Activated CD8-positive, alpha-beta T cell treated with anti-CD3 and anti-CD28 coated beads for 36 hours (primary cell): ENCODE measurements around the gene NAP1L4. TPM values are rescaled to one million over a fixed set of nuclear protein-coding genes. Genes with fewer than 3 reads are reported as not detected.

Experiments
- ATAC-seq: fragments of 200-7000 bp; cut with Tn5 transposase; one replicate; pipeline ENCODE4 v1.10.0; 2021; ENCODE audit warnings: mild to moderate bottlenecking, moderate library complexity
- CTCF ChIA-PET: fragments of 350-600 bp; sonication (Branson Sonifier 250); formaldehyde crosslinking; loops from one replicate; lab custom pipeline; 2021; ENCODE audit warnings: antibody characterized with exemption; lab: Charles Lee
- POLR2A ChIA-PET: fragments of 350-600 bp; sonication (Branson Sonifier 250); formaldehyde crosslinking; loops from one replicate; lab custom pipeline; 2021; ENCODE audit warnings: antibody characterized with exemption; lab: Charles Lee
- DNase-seq: peaks from one replicate; pipeline ENCODE4 v3.0.0-alpha.2; 2020
- H3K27ac Mint-ChIP-seq: one replicate; pipeline ENCODE4 v1.8.0; 2021; ENCODE audit warnings: mild to moderate bottlenecking, mixed read lengths
- H3K27me3 Mint-ChIP-seq: one replicate; pipeline ENCODE4 v1.8.0; 2021; ENCODE audit warnings: mixed read lengths
- H3K36me3 Mint-ChIP-seq: one replicate; pipeline ENCODE4 v1.8.0; 2021; ENCODE audit warnings: low read depth, mixed read lengths
- H3K4me1 Mint-ChIP-seq: one replicate; pipeline ENCODE4 v1.8.0; 2021; ENCODE audit warnings: low read depth, mixed read lengths
- H3K4me3 Mint-ChIP-seq: one replicate; pipeline ENCODE4 v1.8.0; 2021; ENCODE audit warnings: mild to moderate bottlenecking, moderate library complexity, mixed read lengths
- H3K9me3 Mint-ChIP-seq: one replicate; pipeline ENCODE4 v1.8.0; 2021; ENCODE audit warnings: mixed read lengths
- intact Hi-C: fragments of 100-400 bp; cut with micrococcal nuclease; formaldehyde crosslinking; loops from one replicate; pipeline ENCODE4 v1.10.0; 2022
- total RNA-seq, 2 experiments: library from RNA; stranded (reverse); gene quantifications; one replicate each; pipeline ENCODE4 v1.2.3, GENCODE V29; 2021
- TF ChIP-seq, protein P1 (sequence below): fragments of 200-600 bp; IDR thresholded peaks from one replicate; pipeline ENCODE4 v1.8.0; 2022; ENCODE audit warnings: antibody characterized with exemption, mild to moderate bottlenecking

NAP1L4 gene
- total RNA-seq, 2 experiments from 2014 or later = 212 to 223 TPM

DNA sequence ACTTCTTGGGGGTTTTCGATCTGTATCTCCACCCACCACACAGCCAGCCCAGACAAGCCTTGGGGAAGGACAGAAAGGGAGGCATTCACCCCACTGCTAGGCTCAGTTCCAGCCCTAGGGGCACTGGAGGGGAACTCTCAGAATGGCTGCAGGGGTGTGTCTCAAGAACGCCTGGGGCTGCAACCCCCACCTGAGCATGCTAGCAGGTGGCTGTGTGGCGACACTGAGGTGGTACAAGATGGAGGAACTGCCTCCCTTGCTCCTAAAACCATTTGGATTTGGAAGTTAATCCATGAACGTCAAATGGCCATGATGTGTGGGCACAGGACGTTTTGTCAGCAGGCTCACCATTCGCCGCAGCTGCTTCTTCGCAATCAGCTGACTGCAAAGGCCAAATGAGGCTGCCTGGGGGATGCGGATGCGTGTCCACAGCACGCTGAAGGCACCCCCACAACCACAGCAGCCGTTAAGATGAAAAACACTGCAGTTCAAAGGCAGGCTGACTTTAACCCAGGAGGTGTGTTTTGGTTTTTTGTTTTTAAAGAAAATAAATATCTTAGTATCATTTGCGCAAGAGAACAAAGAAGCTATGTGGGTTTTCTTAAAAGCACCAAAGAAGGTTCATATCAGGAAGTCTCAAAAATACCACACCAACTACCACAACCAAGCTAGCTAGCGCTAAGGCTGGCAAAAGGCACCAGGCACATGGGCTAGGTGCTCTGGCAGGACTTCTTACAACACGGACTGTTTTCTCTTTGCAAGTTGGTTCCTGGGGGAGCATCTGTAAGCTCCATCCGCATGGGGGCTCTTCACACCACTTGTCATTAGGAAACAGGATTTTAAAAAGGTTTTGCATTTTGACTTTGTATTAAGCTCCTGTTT is 22.2 kb upstream of the NAP1L4 start:
- H3K9me3 Mint-ChIP-seq = no peaks in the 10 kb centered on the region
- H3K36me3 Mint-ChIP-seq = peaks cover 65% of the 10 kb centered on the region
- H3K4me1 Mint-ChIP-seq = peaks cover 70% of the 10 kb centered on the region
- H3K4me3 Mint-ChIP-seq = peak overlapping the region; percentile 31
- intact Hi-C loops = loop anchor here (2.0 kb wide), 1 partner anchor 25 kb away; no protein-coding TSS in a partner anchor
- TF ChIP-seq, protein P1, sequence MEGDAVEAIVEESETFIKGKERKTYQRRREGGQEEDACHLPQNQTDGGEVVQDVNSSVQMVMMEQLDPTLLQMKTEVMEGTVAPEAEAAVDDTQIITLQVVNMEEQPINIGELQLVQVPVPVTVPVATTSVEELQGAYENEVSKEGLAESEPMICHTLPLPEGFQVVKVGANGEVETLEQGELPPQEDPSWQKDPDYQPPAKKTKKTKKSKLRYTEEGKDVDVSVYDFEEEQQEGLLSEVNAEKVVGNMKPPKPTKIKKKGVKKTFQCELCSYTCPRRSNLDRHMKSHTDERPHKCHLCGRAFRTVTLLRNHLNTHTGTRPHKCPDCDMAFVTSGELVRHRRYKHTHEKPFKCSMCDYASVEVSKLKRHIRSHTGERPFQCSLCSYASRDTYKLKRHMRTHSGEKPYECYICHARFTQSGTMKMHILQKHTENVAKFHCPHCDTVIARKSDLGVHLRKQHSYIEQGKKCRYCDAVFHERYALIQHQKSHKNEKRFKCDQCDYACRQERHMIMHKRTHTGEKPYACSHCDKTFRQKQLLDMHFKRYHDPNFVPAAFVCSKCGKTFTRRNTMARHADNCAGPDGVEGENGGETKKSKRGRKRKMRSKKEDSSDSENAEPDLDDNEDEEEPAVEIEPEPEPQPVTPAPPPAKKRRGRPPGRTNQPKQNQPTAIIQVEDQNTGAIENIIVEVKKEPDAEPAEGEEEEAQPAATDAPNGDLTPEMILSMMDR = peak; percentile 23
- peak; percentile 92 for DNase-seq
- H3K27ac Mint-ChIP-seq = peak overlapping the region; percentile 91
- CTCF ChIA-PET = interaction anchor here (0.9 to 4.6 kb wide), 15 partner anchors 9 to 481 kb away, joined by 3 to 27 read pairs (median 4); partner anchors contain the start of gene NAP1L4
- POLR2A ChIA-PET = interaction anchor here (0.7 to 4.7 kb wide), 13 partner anchors 8 to 119 kb away, joined by 3 to 79 read pairs (median 4); partner anchors contain the start of genes CARS1 and NAP1L4
- H3K27me3 Mint-ChIP-seq = no peaks in the 10 kb centered on the region
- peak; percentile 79 for ATAC-seq

DNA sequence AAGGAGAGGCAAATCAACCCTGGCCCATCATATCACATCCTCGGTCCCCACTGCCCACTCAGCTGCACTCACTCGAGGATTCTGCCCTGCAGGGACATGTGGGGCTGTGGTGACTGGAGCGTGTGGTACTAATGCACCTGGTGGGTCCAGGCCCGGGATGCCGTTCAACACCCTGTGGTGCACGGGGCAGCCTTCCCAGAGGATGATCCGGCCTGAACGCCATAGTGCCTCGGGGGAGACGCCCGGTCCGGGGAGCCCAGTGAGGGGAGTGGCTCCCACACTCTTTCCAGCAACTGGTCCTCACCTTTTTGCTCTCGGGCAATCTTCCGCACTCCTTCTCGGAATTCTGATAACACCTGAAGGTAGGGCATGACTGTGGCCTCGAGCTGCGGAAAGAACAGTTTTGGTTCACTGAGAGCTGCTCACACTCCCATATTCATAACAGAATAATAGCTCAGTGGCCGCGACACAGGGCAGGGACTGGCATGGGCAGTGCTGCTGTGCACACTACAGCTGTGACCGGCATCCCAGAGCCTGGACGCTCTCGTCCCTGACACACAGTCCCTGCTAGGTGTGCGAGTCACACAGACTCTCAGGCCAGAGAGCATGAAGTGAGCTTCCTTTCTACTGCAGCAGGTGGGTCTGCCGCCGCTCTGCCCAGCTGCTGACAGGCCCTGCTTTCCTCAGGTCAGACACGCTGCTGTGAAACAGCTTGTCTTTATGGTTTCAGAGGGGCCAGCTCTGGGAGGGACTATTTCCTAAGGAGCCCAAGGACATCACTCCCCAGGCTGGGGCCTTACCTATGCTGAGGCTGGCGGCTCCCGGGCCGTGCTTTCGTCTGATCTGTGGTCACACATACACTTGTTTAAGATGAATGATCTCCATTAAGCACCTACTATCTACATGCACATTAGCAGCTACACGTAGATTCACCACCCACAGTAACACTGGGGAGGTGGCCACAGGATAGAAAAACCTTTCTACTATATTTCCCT is 20.1 kb upstream of the NAP1L4 start:
- DNase-seq (no peak), ATAC-seq (no peak)
- TF ChIP-seq, protein P1 = no peak
- ChIA-PET CTCF (interaction anchor here (0.6 to 4.6 kb wide), 6 partner anchors 8 to 739 kb away, joined by 3 to 27 read pairs (median 4); no protein-coding TSS in a partner anchor), POLR2A (interaction anchor here (1.4 to 4.7 kb wide), 5 partner anchors 9 to 34 kb away, joined by 3 to 79 read pairs (median 6); partner anchors contain the start of gene NAP1L4)
- H3K27ac Mint-ChIP-seq = peak overlapping the region; percentile 8
- intact Hi-C loops = no loop called here
- no peaks in the 10 kb centered on the region for H3K27me3 Mint-ChIP-seq
- no peaks in the 10 kb centered on the region for H3K9me3 Mint-ChIP-seq
- H3K4me1 Mint-ChIP-seq = peaks cover 71% of the 10 kb centered on the region
- peaks cover 62% of the 10 kb centered on the region for H3K36me3 Mint-ChIP-seq
- no peak overlapping the region for H3K4me3 Mint-ChIP-seq

DNA sequence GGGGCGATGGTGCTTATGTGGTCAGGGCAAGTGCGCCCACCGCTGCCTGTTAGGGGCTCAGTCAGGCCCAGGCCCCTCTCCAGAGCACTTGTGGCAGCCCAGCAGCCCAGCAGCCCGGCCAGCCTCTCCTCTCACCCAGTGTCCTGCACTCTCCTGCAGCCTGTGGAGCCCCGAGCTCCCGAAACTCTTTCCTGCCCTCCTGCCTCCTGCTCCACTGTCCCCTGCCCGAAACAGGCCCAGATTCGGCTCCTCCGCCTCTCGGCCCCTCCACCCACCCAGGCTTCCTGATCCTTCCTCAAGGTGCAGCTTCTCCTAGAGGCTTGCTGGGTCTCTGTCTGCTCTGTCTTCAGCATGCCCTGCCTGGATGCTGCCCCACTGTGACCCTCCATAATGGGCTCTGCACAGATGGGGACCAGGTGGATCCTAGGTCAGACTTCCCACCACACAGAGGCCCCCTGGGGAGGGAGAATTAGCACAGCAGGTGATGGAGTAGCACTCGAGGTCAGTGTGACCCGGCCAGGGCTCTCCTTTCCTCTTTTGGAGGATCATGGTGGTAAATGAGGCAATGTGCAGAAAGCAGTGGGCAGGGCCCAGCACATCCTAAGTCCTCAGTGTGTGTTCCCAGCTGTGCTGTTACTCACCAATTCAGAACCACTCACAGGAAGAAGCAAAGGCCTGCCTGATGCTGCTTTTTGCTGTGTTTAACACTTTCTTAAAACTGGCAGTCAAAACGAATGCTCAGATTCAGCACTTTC is 18.6 kb upstream of the NAP1L4 start:
- Mint-ChIP-seq H3K27me3 (no peaks in the 10 kb centered on the region), H3K4me3 (no peak overlapping the region), H3K9me3 (no peaks in the 10 kb centered on the region), H3K4me1 (peaks cover 69% of the 10 kb centered on the region), H3K36me3 (peaks cover 58% of the 10 kb centered on the region), H3K27ac (peak overlapping the region; percentile 65)
- ChIA-PET POLR2A (interaction anchor here (0.5 to 1.3 kb wide), 2 partner anchors 20 to 30 kb away, joined by 4 read pairs; no protein-coding TSS in a partner anchor), CTCF (interaction anchor here (1.5 kb wide), 1 partner anchor 27 kb away, joined by 4 read pairs; no protein-coding TSS in a partner anchor)
- TF ChIP-seq, protein P1 = no peak
- no peak for ATAC-seq
- no peak for DNase-seq
- intact Hi-C loops = no loop called here

DNA sequence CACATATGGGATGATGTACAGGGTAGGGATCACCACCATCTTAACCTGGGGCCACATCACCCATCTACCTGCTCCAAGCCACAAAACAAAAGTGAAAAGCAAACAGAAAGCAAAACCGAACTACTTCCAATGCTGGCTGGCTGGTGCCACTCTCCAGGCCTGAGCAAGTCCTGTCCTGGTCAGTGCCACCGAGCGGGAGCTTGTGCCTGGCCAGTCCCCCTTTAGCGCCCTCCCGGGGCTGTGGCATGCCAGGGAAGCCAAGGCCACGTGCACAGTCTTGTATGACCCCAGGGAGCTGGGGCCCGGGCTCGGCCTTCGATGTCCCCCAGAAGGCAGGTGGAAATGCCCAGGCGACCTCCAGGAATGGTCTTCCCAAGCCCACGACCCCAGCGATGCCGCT is 17.9 kb upstream of the NAP1L4 start:
- Mint-ChIP-seq H3K36me3 (peaks cover 55% of the 10 kb centered on the region), H3K27ac (peak overlapping the region; percentile 55), H3K9me3 (no peaks in the 10 kb centered on the region), H3K4me3 (no peak overlapping the region), H3K4me1 (peaks cover 65% of the 10 kb centered on the region), H3K27me3 (no peaks in the 10 kb centered on the region)
- ChIA-PET CTCF (interaction anchor here (1.1 to 1.5 kb wide), 2 partner anchors 11 to 28 kb away, joined by 3 to 4 read pairs; no protein-coding TSS in a partner anchor), POLR2A (interaction anchor here (0.5 to 1.3 kb wide), 2 partner anchors 19 to 29 kb away, joined by 4 read pairs; no protein-coding TSS in a partner anchor)
- no peak for DNase-seq
- intact Hi-C loops = no loop called here
- ATAC-seq = no peak
- TF ChIP-seq, protein P1 = no peak
